ENCODE measurements around the gene TRIM31.
A peak's percentile ranks its signal among the peaks of the same experiment; 100 is the strongest.

Gene TRIM31

GRCh38 chr6:30075790-30076732, 36.8 kb downstream of the TRIM31 start:
- DNase-seq (ENCODE audit: low read depth in 2 of 2) = no peak

- no peak for DNase-seq (ENCODE audit: low read depth in 2 of 2)
Observed at GRCh38 chr6:30075094-30075789, 37.6 kb downstream of the TRIM31 start, which contains the start of gene RNF39. Gene RNF39 (minus strand): TSS chr6:30075769. CDS start chr6:30075585, 184 bp downstream.

DNA sequence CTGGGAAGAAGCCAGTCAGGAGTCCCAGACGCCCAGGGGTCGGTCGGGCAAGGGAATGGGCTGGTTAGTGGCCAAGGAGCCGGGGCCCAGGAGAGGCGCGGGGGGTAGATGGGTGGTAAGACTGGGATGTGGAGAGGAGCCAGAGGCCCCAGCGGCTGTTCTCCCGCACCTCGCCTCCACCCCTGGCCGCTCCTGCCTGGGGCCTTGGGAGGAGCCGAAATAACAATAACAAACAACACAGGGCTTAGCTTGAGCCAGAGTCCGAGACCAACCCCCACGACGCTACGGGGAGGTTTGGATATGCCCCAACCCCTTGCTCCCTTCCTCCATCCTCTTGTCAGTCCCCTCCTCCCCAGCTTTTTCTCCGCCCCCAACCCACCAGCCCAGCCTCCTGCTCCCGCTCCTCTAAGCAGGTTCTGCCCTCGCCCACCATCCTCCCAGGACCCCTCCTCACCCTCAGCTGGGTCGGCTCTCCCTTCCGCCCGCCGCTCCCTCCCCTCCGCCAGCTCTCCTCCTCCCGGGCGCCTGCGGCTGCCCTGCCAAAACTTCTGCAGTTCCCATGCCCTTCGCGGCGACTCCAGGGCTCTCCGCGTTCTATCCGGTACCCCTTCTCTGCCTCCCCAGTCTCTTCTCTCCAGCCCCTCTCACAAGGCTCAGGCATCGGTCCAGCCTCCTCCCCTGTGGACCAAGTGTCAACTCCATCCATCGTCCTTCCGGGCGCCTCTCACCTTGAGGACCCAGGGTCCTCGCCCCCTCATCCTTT, 38.4 kb downstream of the TRIM31 start:
- DNase-seq (ENCODE audit: low read depth in 2 of 2) = no peak

DNA sequence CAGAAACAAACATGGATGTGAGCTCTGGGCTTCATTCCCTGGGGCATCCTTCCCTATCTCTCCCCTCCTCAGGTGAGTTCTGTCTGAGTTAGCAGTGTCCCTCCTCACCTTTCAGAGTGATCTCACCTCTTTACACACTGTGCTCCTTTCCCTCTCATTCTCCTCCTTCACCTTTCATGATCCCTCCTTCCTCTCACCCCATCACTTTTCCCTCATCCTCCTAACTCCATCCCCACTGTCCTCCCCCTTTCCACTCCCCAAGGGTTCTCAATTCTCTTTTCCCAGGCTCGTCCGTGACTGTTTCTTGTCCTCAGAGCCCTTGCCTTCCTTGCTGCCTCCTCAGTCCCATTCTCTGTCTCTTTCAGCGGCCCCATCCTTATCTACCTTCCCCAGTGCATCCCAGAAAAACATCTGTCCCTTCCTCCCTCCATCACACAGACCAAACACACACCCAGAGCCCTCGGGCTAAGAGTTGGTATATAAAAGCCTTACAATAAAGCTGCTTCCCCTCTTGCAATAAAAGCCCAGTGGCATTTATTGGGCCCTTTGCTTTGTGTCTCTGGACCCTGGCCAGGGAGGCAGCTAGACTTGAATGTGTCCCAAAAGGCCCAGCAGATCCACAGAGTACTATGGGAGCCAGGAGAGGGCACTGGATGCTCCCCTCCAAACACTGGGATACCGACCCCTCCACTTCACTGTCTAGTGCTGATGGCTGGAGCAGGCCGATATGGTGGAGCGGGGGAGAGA, 39.2 kb downstream of the TRIM31 start:
- no peak for DNase-seq (ENCODE audit: low read depth in 2 of 2)

GRCh38 chr6:30071858-30072257, 41.0 kb downstream of the TRIM31 start:
- no peak for DNase-seq (ENCODE audit: low read depth in 2 of 2)

DNA sequence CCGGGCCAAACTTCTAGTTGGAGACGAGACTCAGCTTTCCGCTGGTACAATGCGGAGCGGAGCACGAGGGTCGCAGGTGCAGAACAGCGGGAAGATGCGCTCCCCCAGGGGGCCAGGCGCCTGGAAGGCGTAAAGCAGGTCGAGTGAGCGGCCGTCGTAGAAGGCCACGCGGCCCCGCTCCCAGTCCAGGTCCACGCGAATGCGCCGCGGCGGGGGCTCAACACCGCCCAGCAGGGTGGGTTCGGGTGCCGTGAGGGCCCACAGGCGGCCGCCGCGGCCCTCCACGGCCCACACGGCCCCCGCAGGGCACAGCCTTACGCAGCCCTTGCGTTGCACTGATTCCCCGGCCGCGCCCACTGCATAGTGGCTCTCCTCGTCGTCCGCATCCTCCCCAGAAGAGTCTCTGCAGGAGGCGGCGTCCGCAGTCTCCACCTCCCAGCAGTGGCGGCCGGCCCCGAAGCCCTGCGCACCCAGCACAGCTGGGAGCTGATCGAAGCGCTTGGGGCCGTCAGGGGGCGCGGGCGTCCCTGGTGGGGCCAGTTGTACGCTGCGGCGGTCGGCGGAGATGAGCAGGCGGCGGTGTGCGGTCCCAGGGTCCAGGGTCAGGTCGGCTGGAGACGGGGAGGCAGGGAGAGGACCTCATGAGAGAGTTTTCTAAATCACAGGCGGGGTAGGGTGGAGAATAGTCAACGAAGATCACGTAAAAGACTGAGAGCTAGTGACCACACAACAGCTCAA, 41.6 kb downstream of the TRIM31 start:
- DNase-seq (ENCODE audit: low read depth in 2 of 2) = no peak

- DNase-seq (ENCODE audit: low read depth in 2 of 2) = no peak
Observed at GRCh38 chr6:30067460-30068139, 45.3 kb downstream of the TRIM31 start.

DNA sequence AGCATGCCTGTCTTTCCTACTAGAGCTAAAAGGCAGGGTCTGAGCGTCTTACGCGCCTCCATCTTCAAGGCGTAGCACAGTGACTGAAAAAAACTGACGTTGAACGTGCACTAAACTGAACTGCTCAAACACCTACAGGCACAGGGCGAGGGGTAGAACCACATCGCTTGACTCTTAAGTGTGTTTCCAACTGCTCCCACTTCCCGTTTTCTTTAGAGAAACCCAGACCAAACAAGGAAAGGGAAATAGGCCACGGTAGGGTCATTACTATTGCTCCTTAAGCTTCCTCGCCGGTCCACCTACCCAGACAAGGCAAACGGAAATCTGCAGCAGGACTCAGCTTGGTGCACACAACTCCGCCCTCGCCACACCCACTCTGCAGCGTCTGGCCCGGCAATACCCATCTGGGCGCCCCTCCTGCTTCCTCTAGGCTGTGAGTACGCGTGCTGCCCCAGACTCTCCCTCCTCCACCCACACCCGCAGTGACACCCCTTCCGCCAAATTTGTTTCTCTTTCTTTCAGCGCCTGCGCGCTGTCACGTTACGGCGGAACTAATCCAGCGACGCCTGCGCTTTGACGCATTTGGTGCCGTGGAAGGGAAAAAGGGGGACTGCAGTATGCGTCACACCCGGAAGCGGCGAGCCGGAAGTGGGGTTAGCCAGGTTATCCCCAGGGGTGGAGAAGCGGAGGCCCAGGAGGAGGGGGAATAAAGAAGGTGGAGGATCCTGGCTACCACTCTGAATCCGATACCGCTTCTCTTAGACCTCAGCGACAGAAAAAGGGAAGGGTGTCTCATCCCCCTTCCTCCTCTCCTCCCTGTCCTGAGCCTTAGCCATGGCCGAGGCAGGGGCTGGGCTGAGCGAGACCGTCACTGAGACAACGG, 46.1 kb downstream of the TRIM31 start, which contains the start of gene PPP1R11:
Gene PPP1R11, plus strand, starts transcription at position 622 of the 883 bp plus-strand sequence. Its CDS starts 213 bp downstream, at position 835.
- peak; percentile 95 to 97 for DNase-seq (ENCODE audit: low read depth in 2 of 2)

- no peak for DNase-seq (ENCODE audit: low read depth in 2 of 2)
Observed at GRCh38 chr6:30066082-30066481, 46.8 kb downstream of the TRIM31 start.

GRCh38 chr6:30063315-30063714, 49.6 kb downstream of the TRIM31 start:
- DNase-seq (ENCODE audit: low read depth in 2 of 2) = no peak

GRCh38 chr6:30062471-30063178, 50.3 kb downstream of the TRIM31 start:
- DNase-seq (ENCODE audit: low read depth in 2 of 2) = no peak

GRCh38 chr6:30061858-30062458, 50.9 kb downstream of the TRIM31 start:
- DNase-seq (ENCODE audit: low read depth in 2 of 2) = no peak

- DNase-seq (ENCODE audit: low read depth in 2 of 2) = peak; percentile 62 to 67
Observed at GRCh38 chr6:30061092-30061857, 51.6 kb downstream of the TRIM31 start, which contains the start of gene POLR1H. Gene POLR1H (plus strand): TSS chr6:30061265. CDS start chr6:30061525, 260 bp downstream.

- no peak for DNase-seq (ENCODE audit: low read depth in 2 of 2)
Observed at GRCh38 chr6:30060606-30061091, 52.2 kb downstream of the TRIM31 start.

- DNase-seq (ENCODE audit: low read depth in 2 of 2) = no peak
Observed at GRCh38 chr6:30055513-30055912, 57.4 kb downstream of the TRIM31 start.

GRCh38 chr6:30053682-30054081, 59.2 kb downstream of the TRIM31 start:
- no peak for DNase-seq (ENCODE audit: low read depth in 2 of 2)
